Fibroblast of pulmonary artery (primary cell): Measurements from ENCODE around the gene SRL.
"Not testable (repeated sequence)": the region's sequence is repeated elsewhere in the genome, so short reads cannot be mapped to it uniquely, and the experiment has no call there.

Experiments used
- DNase-seq: peaks from one replicate; pipeline ENCODE4 v3.0.0-alpha.2; 2010; ENCODE audit warnings: low read depth
- H3K4me3 ChIP-seq: replicated peaks from 2 replicates; pipeline ENCODE4 v1.5.1; 2011; ENCODE audit warnings: low read depth, mild to moderate bottlenecking, control low read depth, low read length, moderate library complexity
- CTCF ChIP-seq: IDR thresholded peaks from 2 replicates; pipeline ENCODE4 v1.5.1; 2011; ENCODE audit warnings: mild to moderate bottlenecking, control low read depth, low read length, inconsistent platforms; ENCODE audit errors: missing control alignments

The SRL gene

GRCh38 chr16:4261557-4262172, 19.8 kb upstream of the SRL start:
- peak; percentile 49 for TF ChIP-seq CTCF

GRCh38 chr16:4260360-4260759, 18.5 kb upstream of the SRL start:
- no peak for DNase-seq
- H3K4me3 ChIP-seq = no peak overlapping the region
- no peak for TF ChIP-seq CTCF

More at GRCh38 chr16:4261557-4262172, 19.8 kb upstream of the SRL start:
- H3K4me3 ChIP-seq = no peak overlapping the region
- DNase-seq = peak; percentile 27

- peak; percentile 43 for DNase-seq
- H3K4me3 ChIP-seq = peak overlapping the region; percentile 17
Observed at GRCh38 chr16:4257646-4258556, 16.0 kb upstream of the SRL start.

GRCh38 chr16:4253394-4254150, 11.7 kb upstream of the SRL start:
- TF ChIP-seq CTCF = no peak
- DNase-seq = peak; percentile 100
- H3K4me3 ChIP-seq = peak overlapping the region; percentile 69

More at GRCh38 chr16:4257646-4258556, 16.0 kb upstream of the SRL start:
- TF ChIP-seq CTCF = no peak

GRCh38 chr16:4253012-4253393, 11.1 kb upstream of the SRL start:
- peak overlapping the region; percentile 69 for H3K4me3 ChIP-seq

GRCh38 chr16:4249530-4250308, 7.8 kb upstream of the SRL start:
- DNase-seq = no peak
- TF ChIP-seq CTCF = no peak
- no peak overlapping the region for H3K4me3 ChIP-seq

More at GRCh38 chr16:4253012-4253393, 11.1 kb upstream of the SRL start:
- DNase-seq = not testable (repeated sequence)

GRCh38 chr16:4247460-4247784, 5.5 kb upstream of the SRL start:
- H3K4me3 ChIP-seq = no peak overlapping the region
- no peak for TF ChIP-seq CTCF
- DNase-seq = no peak
